ENCODE results near the gene PTPRT. TPM values are rescaled to one million over a fixed set of nuclear protein-coding genes. Genes with fewer than 3 reads are reported as not detected.

The PTPRT gene
- total and polyA plus RNA-seq, 11 donors: 0.04 to 2.5 (median 0.25) TPM; not detected in 2

GRCh38 chr20:43052532-43052931 is 137.2 kb downstream of the PTPRT start:
- intact Hi-C loops (cut with DNase I): loop anchor here in 1 of 10 donors (2.0 kb wide), 1 partner anchor 42 kb away; no protein-coding TSS in a partner anchor
- WGBS, 4 donors: 33 to 84% (median 81%) methylated on average over 1 of the region's 1 CpG
- no peaks in the 10 kb centered on the region for H3K9me3 ChIP-seq
- H3K4me3 ChIP-seq: no peak overlapping the region
- H3K27ac ChIP-seq: no peak overlapping the region
- no peak for ATAC-seq
- H3K27me3 ChIP-seq: no peaks in the 10 kb centered on the region
- no peak for DNase-seq
- TF ChIP-seq POLR2A (IDR thresholded peaks at IDR 0.05): no peak
- TF ChIP-seq CTCF (IDR thresholded peaks at IDR 0.05): no peak
- H3K36me3 ChIP-seq: no peaks in the 10 kb centered on the region
- no peaks in the 10 kb centered on the region for H3K4me1 ChIP-seq

- WGBS, 4 donors: 39 to 46% (median 42%) methylated on average over 7 of the region's 7 CpGs
- Histone ChIP-seq H3K27ac (no peak overlapping the region), H3K4me3 (no peak overlapping the region), H3K36me3 (no peaks in the 10 kb centered on the region), H3K27me3 (no peaks in the 10 kb centered on the region), H3K9me3 (no peaks in the 10 kb centered on the region), H3K4me1 (no peaks in the 10 kb centered on the region)
- intact Hi-C loops (cut with DNase I): no loop called here
- TF ChIP-seq CTCF (IDR thresholded peaks at IDR 0.05) (no peak), POLR2A (IDR thresholded peaks at IDR 0.05) (no peak)
- no peak for ATAC-seq
- DNase-seq: no peak
Observed at GRCh38 chr20:43046966-43047365, 142.7 kb downstream of the PTPRT start.

- 45 to 57% (median 50%) methylated on average over 4 of the region's 4 CpGs for WGBS, 4 donors
- no peak overlapping the region for H3K27ac ChIP-seq
- H3K4me1 ChIP-seq: no peaks in the 10 kb centered on the region
- TF ChIP-seq POLR2A (IDR thresholded peaks at IDR 0.05): no peak
- TF ChIP-seq CTCF (IDR thresholded peaks at IDR 0.05): no peak
- no peaks in the 10 kb centered on the region for H3K36me3 ChIP-seq
- H3K9me3 ChIP-seq: peaks cover 0 to 4% (median 0%) of the 10 kb centered on the region in 12 donors
- intact Hi-C loops (cut with DNase I): no loop called here
- ATAC-seq: no peak
- no peaks in the 10 kb centered on the region for H3K27me3 ChIP-seq
- no peak for DNase-seq
- no peak overlapping the region for H3K4me3 ChIP-seq
Observed at GRCh38 chr20:43043887-43044286, 145.8 kb downstream of the PTPRT start.

- no peak for ATAC-seq
- 18 to 20% (median 20%) methylated on average over 6 of the region's 6 CpGs for WGBS, 4 donors
Observed at GRCh38 chr20:43040427-43040826, 149.3 kb downstream of the PTPRT start.

More at GRCh38 chr20:43040427-43040826, 149.3 kb downstream of the PTPRT start:
- Histone ChIP-seq H3K4me1 (no peaks in the 10 kb centered on the region), H3K4me3 (no peak overlapping the region), H3K9me3 (peaks cover 0 to 4% (median 0%) of the 10 kb centered on the region in 12 donors), H3K27ac (no peak overlapping the region), H3K27me3 (no peaks in the 10 kb centered on the region), H3K36me3 (no peaks in the 10 kb centered on the region)
- DNase-seq: no peak
- TF ChIP-seq CTCF (IDR thresholded peaks at IDR 0.05) (no peak), POLR2A (IDR thresholded peaks at IDR 0.05) (no peak)
- intact Hi-C loops (cut with DNase I): no loop called here
